ENCODE results near the gene TEKT1. TPM values are rescaled to one million over a fixed set of nuclear protein-coding genes. Genes with fewer than 3 reads are reported as not detected.

Gene TEKT1
- polyA plus RNA-seq, 1 experiment = not detected

DNA sequence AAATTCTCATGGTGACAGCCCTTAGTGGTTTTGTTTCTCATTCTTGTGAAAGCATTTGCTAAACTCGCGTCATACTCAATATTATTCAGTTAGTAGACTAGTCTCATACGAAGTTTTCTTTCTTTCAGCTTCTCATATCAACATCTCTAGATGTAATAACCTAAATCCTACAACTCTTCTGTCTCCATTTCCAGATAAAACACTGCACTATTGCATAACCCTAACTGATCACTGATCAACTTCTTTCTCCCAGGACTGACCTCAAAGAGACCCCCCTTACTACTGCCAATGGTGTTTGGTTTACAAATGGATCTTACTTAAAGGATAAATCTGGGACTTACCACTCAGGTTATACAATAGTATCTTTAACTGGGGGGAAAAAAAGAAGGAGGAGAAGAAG, 36.3 kb upstream of the TEKT1 start:
- TF ChIP-seq, protein P1, sequence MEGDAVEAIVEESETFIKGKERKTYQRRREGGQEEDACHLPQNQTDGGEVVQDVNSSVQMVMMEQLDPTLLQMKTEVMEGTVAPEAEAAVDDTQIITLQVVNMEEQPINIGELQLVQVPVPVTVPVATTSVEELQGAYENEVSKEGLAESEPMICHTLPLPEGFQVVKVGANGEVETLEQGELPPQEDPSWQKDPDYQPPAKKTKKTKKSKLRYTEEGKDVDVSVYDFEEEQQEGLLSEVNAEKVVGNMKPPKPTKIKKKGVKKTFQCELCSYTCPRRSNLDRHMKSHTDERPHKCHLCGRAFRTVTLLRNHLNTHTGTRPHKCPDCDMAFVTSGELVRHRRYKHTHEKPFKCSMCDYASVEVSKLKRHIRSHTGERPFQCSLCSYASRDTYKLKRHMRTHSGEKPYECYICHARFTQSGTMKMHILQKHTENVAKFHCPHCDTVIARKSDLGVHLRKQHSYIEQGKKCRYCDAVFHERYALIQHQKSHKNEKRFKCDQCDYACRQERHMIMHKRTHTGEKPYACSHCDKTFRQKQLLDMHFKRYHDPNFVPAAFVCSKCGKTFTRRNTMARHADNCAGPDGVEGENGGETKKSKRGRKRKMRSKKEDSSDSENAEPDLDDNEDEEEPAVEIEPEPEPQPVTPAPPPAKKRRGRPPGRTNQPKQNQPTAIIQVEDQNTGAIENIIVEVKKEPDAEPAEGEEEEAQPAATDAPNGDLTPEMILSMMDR (IDR thresholded peaks at IDR 0.05; ENCODE audit: low read depth, low read length) = no peak
- Histone ChIP-seq H3K27me3 (ENCODE audit: control insufficient read depth, insufficient read depth, low read length) (peaks cover 7% of the 10 kb centered on the region), H3K27ac (ENCODE audit: low read depth, low read length) (no peak overlapping the region), H3K4me3 (ENCODE audit: low read depth, low read length) (no peak overlapping the region), H3K9me3 (ENCODE audit: control insufficient read depth, insufficient read depth, low read length) (no peaks in the 10 kb centered on the region)
- ChIA-PET CTCF (interaction anchor here (1.3 to 1.6 kb wide), 2 partner anchors 24 to 46 kb away, joined by 4 read pairs; no protein-coding TSS in a partner anchor), POLR2A (no interaction called here)
- DNase-seq (ENCODE audit: low read depth, low spot score) = no peak

DNA sequence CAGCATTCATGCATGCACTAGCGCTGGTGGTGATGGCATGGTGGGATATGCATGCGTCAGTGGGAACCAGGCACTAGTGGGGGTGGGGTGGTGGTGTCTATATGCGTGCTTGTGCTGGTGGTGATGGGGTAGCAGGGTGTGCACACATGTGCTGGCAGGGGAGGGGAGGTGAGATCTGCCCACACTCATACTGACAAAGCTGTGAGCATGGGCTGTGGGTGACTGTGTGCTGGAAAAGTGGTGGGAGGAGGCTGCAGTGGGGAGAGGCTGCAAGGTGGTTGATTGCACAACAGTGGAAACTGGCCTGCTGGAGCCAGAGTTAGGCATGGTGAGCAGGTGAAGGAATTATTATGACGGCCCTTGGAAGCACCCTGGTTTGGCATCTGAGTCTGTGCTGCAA, 31.3 kb upstream of the TEKT1 start:
- Histone ChIP-seq H3K27me3 (ENCODE audit: control insufficient read depth, insufficient read depth, low read length) (peaks cover 7% of the 10 kb centered on the region), H3K9me3 (ENCODE audit: control insufficient read depth, insufficient read depth, low read length) (no peaks in the 10 kb centered on the region), H3K27ac (ENCODE audit: low read depth, low read length) (no peak overlapping the region), H3K4me3 (ENCODE audit: low read depth, low read length) (no peak overlapping the region)
- DNase-seq (ENCODE audit: low read depth, low spot score) = no peak
- CTCF ChIA-PET = interaction anchor here (1.8 kb wide), 1 partner anchor 19 kb away, joined by 7 read pairs; no protein-coding TSS in a partner anchor
- POLR2A ChIA-PET = no interaction called here
- TF ChIP-seq, protein P1 (IDR thresholded peaks at IDR 0.05; ENCODE audit: low read depth, low read length) = no peak

DNA sequence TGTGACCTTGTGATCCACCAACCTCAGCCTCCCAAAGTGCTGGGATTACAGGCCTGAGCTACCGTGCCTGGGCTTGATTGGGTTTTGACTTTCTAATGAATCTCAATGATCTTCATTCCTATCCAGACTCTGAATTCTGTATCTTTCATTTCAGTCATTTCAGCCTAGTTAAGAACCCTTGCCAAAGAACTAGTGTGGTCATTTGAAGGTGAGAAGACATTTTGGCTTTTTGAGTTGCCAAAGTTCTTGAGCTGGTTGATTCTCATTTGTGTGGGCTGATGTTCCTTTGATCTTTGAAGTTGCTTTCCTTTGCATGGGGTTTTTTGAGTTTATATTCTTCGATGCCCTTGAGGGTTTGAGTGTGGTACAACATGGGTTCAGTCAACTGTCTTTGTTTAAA, 30.6 kb upstream of the TEKT1 start:
- H3K9me3 ChIP-seq (ENCODE audit: control insufficient read depth, insufficient read depth, low read length) = no peaks in the 10 kb centered on the region
- H3K27ac ChIP-seq (ENCODE audit: low read depth, low read length) = no peak overlapping the region
- TF ChIP-seq, protein P1 (IDR thresholded peaks at IDR 0.05; ENCODE audit: low read depth, low read length) = no peak
- no peak for DNase-seq (ENCODE audit: low read depth, low spot score)
- peaks cover 7% of the 10 kb centered on the region for H3K27me3 ChIP-seq (ENCODE audit: control insufficient read depth, insufficient read depth, low read length)
- ChIA-PET POLR2A (no interaction called here), CTCF (interaction anchor here (1.8 kb wide), 1 partner anchor 18 kb away, joined by 7 read pairs; no protein-coding TSS in a partner anchor)
- no peak overlapping the region for H3K4me3 ChIP-seq (ENCODE audit: low read depth, low read length)

DNA sequence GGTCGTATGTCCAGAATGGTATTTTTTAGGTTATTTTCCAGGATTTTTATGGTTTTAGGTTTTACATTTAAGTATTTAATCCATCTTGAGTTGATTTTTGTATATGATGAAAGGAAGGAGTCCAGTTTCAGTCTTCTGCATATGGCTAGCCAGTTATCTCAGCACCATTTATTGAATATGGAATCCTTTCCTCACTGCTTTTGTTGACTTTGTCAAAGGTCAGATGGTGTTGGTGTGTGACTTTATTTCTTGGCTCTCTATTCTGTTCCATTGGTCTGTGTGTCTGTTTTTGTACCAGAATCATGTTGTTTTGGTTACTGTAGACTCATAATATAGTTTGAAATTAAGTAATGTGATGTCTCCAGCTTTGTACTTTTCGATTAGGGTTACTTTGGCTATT, 26.4 kb upstream of the TEKT1 start:
- H3K27me3 ChIP-seq (ENCODE audit: control insufficient read depth, insufficient read depth, low read length) = peaks cover 7% of the 10 kb centered on the region
- POLR2A ChIA-PET = no interaction called here

DNA sequence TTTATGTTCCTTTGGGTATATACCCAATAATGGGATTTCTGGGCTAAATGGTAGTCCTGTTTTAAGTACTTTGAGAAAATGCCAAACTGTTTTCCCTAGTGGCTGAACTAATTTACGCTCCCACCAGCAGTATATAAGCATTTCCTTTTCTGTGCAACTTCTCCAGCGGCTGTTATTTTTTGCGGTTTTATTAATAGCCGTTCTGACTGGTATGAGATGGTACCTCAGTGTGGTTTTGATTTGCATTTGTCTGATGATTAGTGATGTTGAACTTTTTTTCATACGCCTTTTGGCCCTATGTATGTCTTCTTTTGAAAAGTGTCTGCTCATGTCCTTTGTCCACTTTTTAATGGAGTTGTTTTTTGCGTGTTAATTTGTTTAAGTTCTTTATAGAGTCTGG, 25.8 kb upstream of the TEKT1 start:
- no peak for DNase-seq (ENCODE audit: low read depth, low spot score)
- CTCF ChIA-PET = no interaction called here
- H3K9me3 ChIP-seq (ENCODE audit: control insufficient read depth, insufficient read depth, low read length) = no peaks in the 10 kb centered on the region

More for the DNA sequence above, 26.4 kb upstream of the TEKT1 start:
- H3K9me3 ChIP-seq (ENCODE audit: control insufficient read depth, insufficient read depth, low read length) = no peaks in the 10 kb centered on the region
- CTCF ChIA-PET = no interaction called here
- no peak for DNase-seq (ENCODE audit: low read depth, low spot score)
- H3K27ac ChIP-seq (ENCODE audit: low read depth, low read length) = no peak overlapping the region
- H3K4me3 ChIP-seq (ENCODE audit: low read depth, low read length) = no peak overlapping the region
- TF ChIP-seq, protein P1 (IDR thresholded peaks at IDR 0.05; ENCODE audit: low read depth, low read length) = no peak

More for the DNA sequence above, 25.8 kb upstream of the TEKT1 start:
- Histone ChIP-seq H3K27ac (ENCODE audit: low read depth, low read length) (no peak overlapping the region), H3K4me3 (ENCODE audit: low read depth, low read length) (no peak overlapping the region), H3K27me3 (ENCODE audit: control insufficient read depth, insufficient read depth, low read length) (peaks cover 7% of the 10 kb centered on the region)
- TF ChIP-seq, protein P1 (IDR thresholded peaks at IDR 0.05; ENCODE audit: low read depth, low read length) = no peak
- POLR2A ChIA-PET = no interaction called here

Data from AG04450 (cell line).